Measurements from ENCODE around the gene CTRB1.
"Not testable (repeated sequence)": the region's sequence is repeated elsewhere in the genome, so short reads cannot be mapped to it uniquely, and the experiment has no call there.

The CTRB1 gene

GRCh38 chr16:75208861-75209505 is 9.8 kb upstream of the CTRB1 start:
- Histone ChIP-seq H4K8ac (ENCODE audit: low read depth, low read length) (no peak overlapping the region), H4K5ac (ENCODE audit: low read length) (no peak overlapping the region), H3K18ac (ENCODE audit: low read length) (no peak overlapping the region), H2AK5ac (ENCODE audit: low read length) (no peak overlapping the region), H3K79me2 (ENCODE audit: control insufficient read depth, insufficient read depth, low read length) (no peaks in the 10 kb centered on the region), H3K9ac (ENCODE audit: low read length) (no peak overlapping the region), H3K4me1 (ENCODE audit: control insufficient read depth, low read depth, low read length) (no peaks in the 10 kb centered on the region), H2BK120ac (ENCODE audit: low read depth, low read length) (no peak overlapping the region), H3K27ac (ENCODE audit: low read depth, low read length) (no peak overlapping the region), H3K27me3 (ENCODE audit: insufficient read depth, low read length, poor library complexity) (no peaks in the 10 kb centered on the region), H3K4ac (ENCODE audit: low read depth, low read length) (no peak overlapping the region), H3K4me2 (ENCODE audit: low read length) (no peak overlapping the region), H3K36me3 (ENCODE audit: control insufficient read depth, insufficient read depth, low read length) (no peaks in the 10 kb centered on the region), H2BK15ac (replicated peaks; ENCODE audit: low read depth) (no peak overlapping the region), H3K56ac (ENCODE audit: low read length) (no peak overlapping the region), H3K23ac (ENCODE audit: low read length) (no peak overlapping the region), H3K4me3 (ENCODE audit: low read length) (no peak overlapping the region), H3K79me1 (ENCODE audit: low read length) (no peaks in the 10 kb centered on the region), H2BK5ac (ENCODE audit: low read length) (no peak overlapping the region)
- WGBS (ENCODE audit: extremely low coverage, insufficient coverage, low lambda C conversion rate), result no CpG with 5 or more reads among the region's 27 CpGs
- no peak for DNase-seq

- H3K4me2 ChIP-seq (ENCODE audit: low read length); H2BK5ac ChIP-seq (ENCODE audit: low read length); H3K23ac ChIP-seq (ENCODE audit: low read length); DNase-seq; H2BK120ac ChIP-seq (ENCODE audit: low read depth, low read length); H3K79me2 ChIP-seq (ENCODE audit: control insufficient read depth, insufficient read depth, low read length); H3K27me3 ChIP-seq (ENCODE audit: insufficient read depth, low read length, poor library complexity); H3K56ac ChIP-seq (ENCODE audit: low read length); H3K4ac ChIP-seq (ENCODE audit: low read depth, low read length); H3K9ac ChIP-seq (ENCODE audit: low read length); H3K27ac ChIP-seq (ENCODE audit: low read depth, low read length); H2BK15ac ChIP-seq (replicated peaks; ENCODE audit: low read depth); H4K8ac ChIP-seq (ENCODE audit: low read depth, low read length); H4K5ac ChIP-seq (ENCODE audit: low read length); H3K36me3 ChIP-seq (ENCODE audit: control insufficient read depth, insufficient read depth, low read length); H2AK5ac ChIP-seq (ENCODE audit: low read length); H3K4me3 ChIP-seq (ENCODE audit: low read length); H3K18ac ChIP-seq (ENCODE audit: low read length); H3K79me1 ChIP-seq (ENCODE audit: low read length); H3K4me1 ChIP-seq (ENCODE audit: control insufficient read depth, low read depth, low read length): not testable (repeated sequence)
- no CpG with 5 or more reads among the region's 7 CpGs for WGBS (ENCODE audit: extremely low coverage, insufficient coverage, low lambda C conversion rate)
Observed at GRCh38 chr16:75209514-75209913, 9.3 kb upstream of the CTRB1 start.

- H3K4me3 ChIP-seq (ENCODE audit: low read length), result no peak overlapping the region
- H3K27ac ChIP-seq (ENCODE audit: low read depth, low read length), result no peak overlapping the region
- no peaks in the 10 kb centered on the region for H3K27me3 ChIP-seq (ENCODE audit: insufficient read depth, low read length, poor library complexity)
- H4K8ac ChIP-seq (ENCODE audit: low read depth, low read length), result no peak overlapping the region
- no peaks in the 10 kb centered on the region for H3K4me1 ChIP-seq (ENCODE audit: control insufficient read depth, low read depth, low read length)
- no peak overlapping the region for H2BK120ac ChIP-seq (ENCODE audit: low read depth, low read length)
- WGBS (ENCODE audit: extremely low coverage, insufficient coverage, low lambda C conversion rate), result no CpG with 5 or more reads among the region's 5 CpGs
- H4K5ac ChIP-seq (ENCODE audit: low read length), result no peak overlapping the region
- H3K79me2 ChIP-seq (ENCODE audit: control insufficient read depth, insufficient read depth, low read length), result no peaks in the 10 kb centered on the region
- H3K18ac ChIP-seq (ENCODE audit: low read length), result no peak overlapping the region
- DNase-seq, result no peak
- no peak overlapping the region for H2BK15ac ChIP-seq (replicated peaks; ENCODE audit: low read depth)
- no peak overlapping the region for H3K56ac ChIP-seq (ENCODE audit: low read length)
- H3K23ac ChIP-seq (ENCODE audit: low read length), result no peak overlapping the region
- no peaks in the 10 kb centered on the region for H3K79me1 ChIP-seq (ENCODE audit: low read length)
- H3K4ac ChIP-seq (ENCODE audit: low read depth, low read length), result no peak overlapping the region
- no peaks in the 10 kb centered on the region for H3K36me3 ChIP-seq (ENCODE audit: control insufficient read depth, insufficient read depth, low read length)
- no peak overlapping the region for H2AK5ac ChIP-seq (ENCODE audit: low read length)
- H3K9ac ChIP-seq (ENCODE audit: low read length), result no peak overlapping the region
- no peak overlapping the region for H3K4me2 ChIP-seq (ENCODE audit: low read length)
- no peak overlapping the region for H2BK5ac ChIP-seq (ENCODE audit: low read length)
Observed at GRCh38 chr16:75209944-75210343, 8.8 kb upstream of the CTRB1 start.

DNA sequence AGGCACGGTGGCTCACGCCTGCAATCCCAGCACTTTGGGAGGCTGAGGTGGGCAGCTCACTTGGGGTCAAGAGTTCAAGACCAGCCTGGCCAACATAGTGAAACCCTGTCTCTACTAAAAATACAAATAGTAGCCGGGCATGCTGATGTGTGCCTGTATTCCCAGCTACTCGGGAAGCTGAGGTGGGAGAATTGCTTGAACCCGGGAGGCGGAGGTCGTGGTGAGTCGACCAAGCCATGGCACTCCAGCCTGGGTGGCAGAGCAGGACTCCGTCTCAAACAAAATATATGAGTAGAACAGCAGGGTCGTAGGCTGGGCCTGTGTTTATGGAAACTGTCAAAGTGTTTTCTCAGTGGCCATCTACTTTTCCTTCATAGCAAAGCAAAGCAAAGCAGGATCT is 7.5 kb upstream of the CTRB1 start:
- not testable (repeated sequence) for H3K36me3 ChIP-seq (ENCODE audit: control insufficient read depth, insufficient read depth, low read length); H3K9ac ChIP-seq (ENCODE audit: low read length); H3K4me3 ChIP-seq (ENCODE audit: low read length); H3K4me2 ChIP-seq (ENCODE audit: low read length); H3K18ac ChIP-seq (ENCODE audit: low read length); H3K27ac ChIP-seq (ENCODE audit: low read depth, low read length); H2BK120ac ChIP-seq (ENCODE audit: low read depth, low read length); H2BK15ac ChIP-seq (replicated peaks; ENCODE audit: low read depth); H3K79me2 ChIP-seq (ENCODE audit: control insufficient read depth, insufficient read depth, low read length); H2AK5ac ChIP-seq (ENCODE audit: low read length); H3K27me3 ChIP-seq (ENCODE audit: insufficient read depth, low read length, poor library complexity); H3K4me1 ChIP-seq (ENCODE audit: control insufficient read depth, low read depth, low read length); DNase-seq; H3K4ac ChIP-seq (ENCODE audit: low read depth, low read length); H2BK5ac ChIP-seq (ENCODE audit: low read length); H4K5ac ChIP-seq (ENCODE audit: low read length); H3K23ac ChIP-seq (ENCODE audit: low read length); H4K8ac ChIP-seq (ENCODE audit: low read depth, low read length); H3K79me1 ChIP-seq (ENCODE audit: low read length); H3K56ac ChIP-seq (ENCODE audit: low read length)
- WGBS (ENCODE audit: extremely low coverage, insufficient coverage, low lambda C conversion rate), result no CpG with 5 or more reads among the region's 10 CpGs

- no peak overlapping the region for H4K5ac ChIP-seq (ENCODE audit: low read length)
- no peaks in the 10 kb centered on the region for H3K79me1 ChIP-seq (ENCODE audit: low read length)
- no peak overlapping the region for H3K27ac ChIP-seq (ENCODE audit: low read depth, low read length)
- H2BK15ac ChIP-seq (replicated peaks; ENCODE audit: low read depth), result no peak overlapping the region
- no CpG with 5 or more reads among the region's 2 CpGs for WGBS (ENCODE audit: extremely low coverage, insufficient coverage, low lambda C conversion rate)
- H2BK120ac ChIP-seq (ENCODE audit: low read depth, low read length), result no peak overlapping the region
- H3K56ac ChIP-seq (ENCODE audit: low read length), result no peak overlapping the region
- H2AK5ac ChIP-seq (ENCODE audit: low read length), result no peak overlapping the region
- peak; percentile 42 for DNase-seq
- H3K27me3 ChIP-seq (ENCODE audit: insufficient read depth, low read length, poor library complexity), result no peaks in the 10 kb centered on the region
- no peaks in the 10 kb centered on the region for H3K36me3 ChIP-seq (ENCODE audit: control insufficient read depth, insufficient read depth, low read length)
- no peak overlapping the region for H3K23ac ChIP-seq (ENCODE audit: low read length)
- H3K9ac ChIP-seq (ENCODE audit: low read length), result no peak overlapping the region
- no peak overlapping the region for H3K18ac ChIP-seq (ENCODE audit: low read length)
- no peak overlapping the region for H4K8ac ChIP-seq (ENCODE audit: low read depth, low read length)
- H2BK5ac ChIP-seq (ENCODE audit: low read length), result no peak overlapping the region
- no peaks in the 10 kb centered on the region for H3K4me1 ChIP-seq (ENCODE audit: control insufficient read depth, low read depth, low read length)
- no peaks in the 10 kb centered on the region for H3K79me2 ChIP-seq (ENCODE audit: control insufficient read depth, insufficient read depth, low read length)
- H3K4me2 ChIP-seq (ENCODE audit: low read length), result no peak overlapping the region
- H3K4me3 ChIP-seq (ENCODE audit: low read length), result no peak overlapping the region
- H3K4ac ChIP-seq (ENCODE audit: low read depth, low read length), result no peak overlapping the region
Observed at GRCh38 chr16:75216127-75216526, 2.7 kb upstream of the CTRB1 start.

DNA sequence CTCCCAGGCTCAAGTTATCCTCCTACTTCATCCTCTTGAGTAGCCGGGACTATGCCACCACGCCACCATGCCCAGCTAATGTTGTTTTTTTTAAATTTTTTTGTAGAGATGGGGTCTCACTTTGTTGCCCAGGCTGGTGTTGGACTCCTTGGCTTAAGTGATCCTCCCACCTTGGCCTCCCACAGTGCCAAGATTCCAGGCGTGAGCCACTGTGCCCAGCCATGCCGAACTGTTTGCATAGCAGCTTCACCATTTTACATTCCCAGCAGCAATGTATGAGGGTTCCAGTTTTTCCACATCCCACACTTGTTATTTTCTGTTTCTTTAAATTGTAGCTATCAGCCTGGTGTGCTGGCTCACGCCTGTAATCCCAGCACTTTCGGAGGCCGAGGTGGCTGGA is 2.2 kb upstream of the CTRB1 start:
- Histone ChIP-seq H3K36me3 (ENCODE audit: control insufficient read depth, insufficient read depth, low read length) (no peaks in the 10 kb centered on the region), H3K4me3 (ENCODE audit: low read length) (no peak overlapping the region), H4K5ac (ENCODE audit: low read length) (no peak overlapping the region), H3K27ac (ENCODE audit: low read depth, low read length) (no peak overlapping the region), H3K79me2 (ENCODE audit: control insufficient read depth, insufficient read depth, low read length) (no peaks in the 10 kb centered on the region), H2BK15ac (replicated peaks; ENCODE audit: low read depth) (no peak overlapping the region), H3K23ac (ENCODE audit: low read length) (no peak overlapping the region), H3K4me2 (ENCODE audit: low read length) (no peak overlapping the region), H2AK5ac (ENCODE audit: low read length) (no peak overlapping the region), H3K79me1 (ENCODE audit: low read length) (no peaks in the 10 kb centered on the region), H3K4ac (ENCODE audit: low read depth, low read length) (no peak overlapping the region), H2BK5ac (ENCODE audit: low read length) (no peak overlapping the region), H3K56ac (ENCODE audit: low read length) (no peak overlapping the region), H3K18ac (ENCODE audit: low read length) (no peak overlapping the region), H4K8ac (ENCODE audit: low read depth, low read length) (no peak overlapping the region), H3K9ac (ENCODE audit: low read length) (no peak overlapping the region), H3K27me3 (ENCODE audit: insufficient read depth, low read length, poor library complexity) (no peaks in the 10 kb centered on the region), H2BK120ac (ENCODE audit: low read depth, low read length) (no peak overlapping the region), H3K4me1 (ENCODE audit: control insufficient read depth, low read depth, low read length) (no peaks in the 10 kb centered on the region)
- WGBS (ENCODE audit: extremely low coverage, insufficient coverage, low lambda C conversion rate), result no CpG with 5 or more reads among the region's 7 CpGs
- no peak for DNase-seq

Data from mesendoderm (in vitro differentiated cells).